ENCODE results near the gene HTRA2.

The HTRA2 gene

GRCh38 chr2:74488643-74489481 lies 40.9 kb upstream of the HTRA2 start:
- H3K36me3 ChIP-seq (ENCODE audit: insufficient read depth, low read length), result peaks cover 38% of the 10 kb centered on the region; the same call in 1 of the 2 replicates
- H3K27me3 ChIP-seq (ENCODE audit: insufficient read depth, low read length, poor library complexity, severe bottlenecking), result no peaks in the 10 kb centered on the region
- H3F3A ChIP-seq (ENCODE audit: low read depth), result no peaks in the 10 kb centered on the region
- TF ChIP-seq, protein P1, sequence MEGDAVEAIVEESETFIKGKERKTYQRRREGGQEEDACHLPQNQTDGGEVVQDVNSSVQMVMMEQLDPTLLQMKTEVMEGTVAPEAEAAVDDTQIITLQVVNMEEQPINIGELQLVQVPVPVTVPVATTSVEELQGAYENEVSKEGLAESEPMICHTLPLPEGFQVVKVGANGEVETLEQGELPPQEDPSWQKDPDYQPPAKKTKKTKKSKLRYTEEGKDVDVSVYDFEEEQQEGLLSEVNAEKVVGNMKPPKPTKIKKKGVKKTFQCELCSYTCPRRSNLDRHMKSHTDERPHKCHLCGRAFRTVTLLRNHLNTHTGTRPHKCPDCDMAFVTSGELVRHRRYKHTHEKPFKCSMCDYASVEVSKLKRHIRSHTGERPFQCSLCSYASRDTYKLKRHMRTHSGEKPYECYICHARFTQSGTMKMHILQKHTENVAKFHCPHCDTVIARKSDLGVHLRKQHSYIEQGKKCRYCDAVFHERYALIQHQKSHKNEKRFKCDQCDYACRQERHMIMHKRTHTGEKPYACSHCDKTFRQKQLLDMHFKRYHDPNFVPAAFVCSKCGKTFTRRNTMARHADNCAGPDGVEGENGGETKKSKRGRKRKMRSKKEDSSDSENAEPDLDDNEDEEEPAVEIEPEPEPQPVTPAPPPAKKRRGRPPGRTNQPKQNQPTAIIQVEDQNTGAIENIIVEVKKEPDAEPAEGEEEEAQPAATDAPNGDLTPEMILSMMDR (conservative IDR thresholded peaks at IDR 0.05; ENCODE audit: low read length), result no peak
- no peak for TF ChIP-seq EZH2phosphoT487 (IDR thresholded peaks at IDR 0.05; ENCODE audit: borderline replicate concordance)
- peaks cover 9% of the 10 kb centered on the region; the same call in 1 of the 2 replicates for H3K79me2 ChIP-seq (ENCODE audit: insufficient read depth, low read length)
- no peaks in the 10 kb centered on the region for H3K9me3 ChIP-seq (ENCODE audit: insufficient read depth, low read depth, low read length)
- no peak overlapping the region for H2AFZ ChIP-seq (ENCODE audit: low read length)
- H3K4me2 ChIP-seq (ENCODE audit: low read depth, low read length, poor library complexity, severe bottlenecking), result no peak overlapping the region
- no peaks in the 10 kb centered on the region for H4K20me1 ChIP-seq (ENCODE audit: insufficient read depth, low read length, poor library complexity, severe bottlenecking)
- H3K4me3 ChIP-seq (ENCODE audit: low read length, poor library complexity, severe bottlenecking), result no peak overlapping the region
- no peaks in the 10 kb centered on the region for H3K4me1 ChIP-seq (ENCODE audit: insufficient read depth, low read length, poor library complexity, severe bottlenecking)
- no peaks in the 10 kb centered on the region for H3K9me2 ChIP-seq (replicated peaks; ENCODE audit: low read depth, low read length)
- H3K9ac ChIP-seq (ENCODE audit: low read depth, low read length, poor library complexity, severe bottlenecking), result no peak overlapping the region

DNA sequence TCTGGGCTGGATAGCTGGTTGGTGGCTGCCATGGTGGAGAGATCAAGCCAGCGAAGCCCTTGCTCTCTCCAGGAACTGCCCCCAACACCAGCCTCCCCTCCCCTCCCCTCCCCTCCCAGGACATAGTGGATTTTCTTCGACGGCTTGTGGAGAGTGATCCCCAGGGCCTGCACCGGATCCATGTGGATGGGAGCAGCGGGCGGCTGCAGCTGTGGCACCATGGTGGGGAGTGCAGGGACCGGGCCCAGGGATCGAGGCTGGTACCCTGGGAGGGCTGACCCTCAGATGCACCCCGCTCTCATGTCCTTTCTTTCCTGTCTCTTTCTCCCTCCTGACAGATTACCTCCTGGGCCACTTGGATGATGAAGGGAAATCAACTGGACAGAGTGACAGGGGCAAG lies 39.8 kb upstream of the HTRA2 start:
- no peak for TF ChIP-seq EZH2phosphoT487 (IDR thresholded peaks at IDR 0.05; ENCODE audit: borderline replicate concordance)
- TF ChIP-seq, protein P1 (conservative IDR thresholded peaks at IDR 0.05; ENCODE audit: low read length), result no peak
- no peaks in the 10 kb centered on the region for H3K9me3 ChIP-seq (ENCODE audit: insufficient read depth, low read depth, low read length)
- no peak overlapping the region for H3K9ac ChIP-seq (ENCODE audit: low read depth, low read length, poor library complexity, severe bottlenecking)
- no peaks in the 10 kb centered on the region for H3K9me2 ChIP-seq (replicated peaks; ENCODE audit: low read depth, low read length)
- peaks cover 40% of the 10 kb centered on the region; the same call in 1 of the 2 replicates for H3K36me3 ChIP-seq (ENCODE audit: insufficient read depth, low read length)
- H4K20me1 ChIP-seq (ENCODE audit: insufficient read depth, low read length, poor library complexity, severe bottlenecking), result no peaks in the 10 kb centered on the region
- no peaks in the 10 kb centered on the region for H3F3A ChIP-seq (ENCODE audit: low read depth)
- no peak overlapping the region for H3K4me3 ChIP-seq (ENCODE audit: low read length, poor library complexity, severe bottlenecking)
- H3K27me3 ChIP-seq (ENCODE audit: insufficient read depth, low read length, poor library complexity, severe bottlenecking), result no peaks in the 10 kb centered on the region
- no peak overlapping the region for H3K4me2 ChIP-seq (ENCODE audit: low read depth, low read length, poor library complexity, severe bottlenecking)
- no peaks in the 10 kb centered on the region for H3K4me1 ChIP-seq (ENCODE audit: insufficient read depth, low read length, poor library complexity, severe bottlenecking)
- H3K79me2 ChIP-seq (ENCODE audit: insufficient read depth, low read length), result 0 out of 2 replicates have a peak, but pooled peaks cover 5% of the 10 kb centered on the region
- H2AFZ ChIP-seq (ENCODE audit: low read length), result no peak overlapping the region

DNA sequence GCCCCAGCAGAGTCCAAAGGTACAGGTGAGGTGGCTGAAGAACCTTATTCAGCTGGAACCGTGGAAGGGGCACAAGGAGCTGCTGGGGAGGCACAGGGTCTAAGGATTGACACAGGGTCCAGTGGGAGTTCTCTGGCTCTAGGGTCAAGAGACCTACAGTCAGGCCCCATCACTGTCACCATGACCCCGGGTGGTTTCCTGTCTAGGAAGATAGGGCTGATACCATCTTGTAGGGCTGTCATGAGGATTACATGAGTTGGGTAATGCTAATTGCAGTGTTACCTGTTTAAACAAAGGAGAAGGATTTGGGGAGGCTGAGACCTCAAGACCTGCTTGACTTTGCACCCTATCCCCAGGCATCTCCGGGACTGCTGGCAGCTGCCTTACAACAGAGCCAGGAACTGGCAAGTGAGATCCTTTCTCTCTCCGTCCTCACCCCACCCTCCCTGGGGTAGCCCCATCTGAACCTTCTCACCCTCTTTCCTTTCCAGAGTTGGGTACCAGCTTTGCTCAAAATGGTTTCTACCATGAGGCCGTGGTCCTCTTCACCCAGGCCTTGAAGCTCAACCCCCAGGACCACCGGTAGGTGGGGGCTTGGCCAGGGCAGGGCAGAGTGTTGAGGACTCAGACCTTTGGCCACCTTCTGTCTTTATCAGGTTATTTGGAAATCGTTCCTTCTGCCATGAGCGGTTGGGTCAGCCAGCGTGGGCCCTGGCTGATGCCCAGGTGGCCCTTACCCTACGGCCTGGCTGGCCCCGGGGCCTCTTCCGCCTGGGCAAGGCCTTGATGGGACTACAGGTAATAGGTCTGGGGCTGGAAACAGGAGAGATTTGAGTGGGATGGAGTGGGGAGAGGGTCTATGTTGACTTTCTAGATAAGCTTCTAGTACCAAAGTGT lies 37.8 kb upstream of the HTRA2 start:
- Histone ChIP-seq H3K79me2 (ENCODE audit: insufficient read depth, low read length) (no peaks in the 10 kb centered on the region), H3K9me2 (replicated peaks; ENCODE audit: low read depth, low read length) (no peaks in the 10 kb centered on the region)
- TF ChIP-seq, protein P1 (conservative IDR thresholded peaks at IDR 0.05; ENCODE audit: low read length), result no peak
- TF ChIP-seq EZH2phosphoT487 (IDR thresholded peaks at IDR 0.05; ENCODE audit: borderline replicate concordance), result no peak

More for the DNA sequence above, 37.8 kb upstream of the HTRA2 start:
- peaks cover 40% of the 10 kb centered on the region; the same call in 1 of the 2 replicates for H3K36me3 ChIP-seq (ENCODE audit: insufficient read depth, low read length)
- H3K4me2 ChIP-seq (ENCODE audit: low read depth, low read length, poor library complexity, severe bottlenecking), result no peak overlapping the region
- H3F3A ChIP-seq (ENCODE audit: low read depth), result no peaks in the 10 kb centered on the region
- H3K9me3 ChIP-seq (ENCODE audit: insufficient read depth, low read depth, low read length), result no peaks in the 10 kb centered on the region
- H3K4me3 ChIP-seq (ENCODE audit: low read length, poor library complexity, severe bottlenecking), result no peak overlapping the region
- H3K27me3 ChIP-seq (ENCODE audit: insufficient read depth, low read length, poor library complexity, severe bottlenecking), result no peaks in the 10 kb centered on the region
- H4K20me1 ChIP-seq (ENCODE audit: insufficient read depth, low read length, poor library complexity, severe bottlenecking), result no peaks in the 10 kb centered on the region
- no peak overlapping the region for H3K9ac ChIP-seq (ENCODE audit: low read depth, low read length, poor library complexity, severe bottlenecking)
- no peaks in the 10 kb centered on the region for H3K4me1 ChIP-seq (ENCODE audit: insufficient read depth, low read length, poor library complexity, severe bottlenecking)
- no peak overlapping the region for H2AFZ ChIP-seq (ENCODE audit: low read length)

Measured in Loucy (cell line).